H9 (cell line): Measurements from ENCODE around the gene SLC35A3. TPM values are rescaled to one million over a fixed set of nuclear protein-coding genes. Genes with fewer than 3 reads are reported as not detected.

Source experiments
- DNase-seq: peaks from one replicate; pipeline ENCODE4 v3.0.0-alpha.2; 2017
- H2AFZ ChIP-seq: one replicate; pipeline ENCODE4 v1.6.1; 2013; ENCODE audit warnings: mild to moderate bottlenecking, low read length, control low read depth, moderate library complexity
- H2AK5ac ChIP-seq: 2 replicates; pipeline ENCODE4 v1.6.1; 2013; ENCODE audit warnings: low read length, control low read depth, mixed read lengths; ENCODE audit not compliant: insufficient read length
- H2BK120ac ChIP-seq: one replicate; pipeline ENCODE4 v1.6.1; 2013; ENCODE audit warnings: low read depth, mild to moderate bottlenecking, low read length, control low read depth, inconsistent platforms; ENCODE audit not compliant: poor library complexity, severe bottlenecking
- H2BK12ac ChIP-seq: 2 replicates; pipeline ENCODE4 v1.6.1; 2013; ENCODE audit warnings: low read length, control low read depth, mixed read lengths, low read depth; ENCODE audit not compliant: insufficient read length
- H2BK15ac ChIP-seq: 2 replicates; pipeline ENCODE4 v1.6.1; 2013; ENCODE audit warnings: low read depth, low read length, control low read depth
- H2BK20ac ChIP-seq: one replicate; pipeline ENCODE4 v1.6.1; 2013; ENCODE audit warnings: low read depth, mild to moderate bottlenecking, low read length, control low read depth, inconsistent platforms; ENCODE audit not compliant: poor library complexity, severe bottlenecking
- H2BK5ac ChIP-seq: 2 replicates; pipeline ENCODE4 v1.6.1; 2013; ENCODE audit warnings: low read length, control low read depth, mixed read lengths; ENCODE audit not compliant: insufficient read length
- H3K14ac ChIP-seq: 2 replicates; pipeline ENCODE4 v1.6.1; 2013; ENCODE audit warnings: low read length, control low read depth; ENCODE audit not compliant: insufficient read depth
- H3K18ac ChIP-seq: 2 replicates; pipeline ENCODE4 v1.6.1; 2013; ENCODE audit warnings: low read depth, mild to moderate bottlenecking, mixed read lengths, low read length, control low read depth; ENCODE audit not compliant: insufficient read length
- H3K23ac ChIP-seq: 2 replicates; pipeline ENCODE4 v1.6.1; 2013; ENCODE audit warnings: low read length, control low read depth, mixed read lengths, low read depth; ENCODE audit not compliant: insufficient read length
- H3K23me2 ChIP-seq: 2 replicates; pipeline ENCODE4 v1.6.1; 2013; ENCODE audit warnings: low read depth, mild to moderate bottlenecking, mixed read lengths, low read length, control low read depth; ENCODE audit not compliant: insufficient read length, poor library complexity, severe bottlenecking
- H3K27ac ChIP-seq: 2 replicates; pipeline ENCODE4 v1.5.1; 2013; ENCODE audit warnings: low read length, control low read depth, mixed read lengths, low read depth; ENCODE audit not compliant: insufficient read length
- H3K27me3 ChIP-seq: 2 replicates; pipeline ENCODE4 v1.6.1; 2013; ENCODE audit warnings: low read length, control low read depth, inconsistent platforms; ENCODE audit not compliant: insufficient read depth
- H3K4ac ChIP-seq: 2 replicates; pipeline ENCODE4 v1.6.1; 2013; ENCODE audit warnings: low read depth, mild to moderate bottlenecking, control low read depth, inconsistent platforms, low read length, moderate library complexity
- H3K4me1 ChIP-seq: 2 replicates; pipeline ENCODE4 v1.6.1; 2013; ENCODE audit warnings: low read length, control low read depth, inconsistent platforms; ENCODE audit not compliant: insufficient read depth
- H3K4me2 ChIP-seq: 2 replicates; pipeline ENCODE4 v1.6.1; 2013; ENCODE audit warnings: low read length, control low read depth, mixed read lengths; ENCODE audit not compliant: insufficient read length, insufficient read depth
- H3K56ac ChIP-seq: 2 replicates; pipeline ENCODE4 v1.6.1; 2013; ENCODE audit warnings: low read depth, mild to moderate bottlenecking, mixed read lengths, low read length, control low read depth; ENCODE audit not compliant: insufficient read length
- H3K79me1 ChIP-seq: 2 replicates; pipeline ENCODE4 v1.6.1; 2013; ENCODE audit warnings: low read depth, mild to moderate bottlenecking, moderate library complexity, low read length, control low read depth, inconsistent platforms; ENCODE audit not compliant: insufficient read depth, poor library complexity, severe bottlenecking
- H3K79me2 ChIP-seq: 2 replicates; pipeline ENCODE4 v1.6.1; 2013; ENCODE audit warnings: low read length, control low read depth, inconsistent platforms; ENCODE audit not compliant: insufficient read depth
- H3K9ac ChIP-seq: 2 replicates; pipeline ENCODE4 v1.6.1; 2013; ENCODE audit warnings: low read length, control low read depth, mixed read lengths; ENCODE audit not compliant: insufficient read length; ENCODE audit errors: extremely low read depth
- H3K9me3 ChIP-seq: one replicate; pipeline ENCODE4 v1.6.1; 2013; ENCODE audit warnings: low read depth, low read length, inconsistent platforms; ENCODE audit not compliant: control insufficient read depth
- H3T11ph ChIP-seq: one replicate; pipeline ENCODE4 v1.6.1; 2013; ENCODE audit warnings: mild to moderate bottlenecking, low read length, control low read depth, inconsistent platforms
- H4K20me1 ChIP-seq: one replicate; pipeline ENCODE4 v1.6.1; 2013; ENCODE audit not compliant: control insufficient read depth, insufficient read length, insufficient read depth
- H4K5ac ChIP-seq: 2 replicates; pipeline ENCODE4 v1.6.1; 2013; ENCODE audit warnings: low read depth, mild to moderate bottlenecking, mixed read lengths, low read length, control low read depth; ENCODE audit not compliant: insufficient read length
- H4K8ac ChIP-seq: replicated peaks from 2 replicates; pipeline ENCODE4 v1.6.1; 2013; ENCODE audit warnings: low read length, control low read depth, mixed read lengths, low read depth; ENCODE audit not compliant: insufficient read length
- H4K91ac ChIP-seq: 2 replicates; pipeline ENCODE4 v1.6.1; 2013; ENCODE audit warnings: low read depth, mild to moderate bottlenecking, moderate library complexity, mixed read lengths, low read length, control low read depth; ENCODE audit not compliant: insufficient read length
- H3K27ac Mint-ChIP-seq, 3 experiments: 2 replicates in 2 of 3; 3 replicates in 1 of 3; pipeline ENCODE4 v1.8.0; 2020 to 2021; ENCODE audit warnings: mixed read lengths in 3 of 3, mild to moderate bottlenecking in 1 of 3, moderate library complexity in 1 of 3
- H3K27me3 Mint-ChIP-seq: 2 replicates; pipeline ENCODE4 v1.8.0; 2021; ENCODE audit warnings: low read depth, mild to moderate bottlenecking, moderate library complexity, mixed read lengths
- H3K36me3 Mint-ChIP-seq, 3 experiments: 2 replicates in 2 of 3; 3 replicates in 1 of 3; pipeline ENCODE4 v1.8.0; 2020 to 2021; ENCODE audit warnings: low read depth in 3 of 3, mixed read lengths in 3 of 3; ENCODE audit not compliant: insufficient read depth in 1 of 3
- H3K4me1 Mint-ChIP-seq, 2 experiments: 2 replicates each; pipeline ENCODE4 v1.8.0; 2020; ENCODE audit warnings: mixed read lengths in 2 of 2
- H3K4me3 Mint-ChIP-seq, 2 experiments: 2 replicates in 1 of 2; 3 replicates in 1 of 2; pipeline ENCODE4 v1.8.0; 2020 to 2021; ENCODE audit warnings: mild to moderate bottlenecking in 2 of 2, mixed read lengths in 2 of 2, moderate library complexity in 1 of 2
- H3K9me3 Mint-ChIP-seq, 2 experiments: 2 replicates in 1 of 2; 3 replicates in 1 of 2; pipeline ENCODE4 v1.8.0; 2020; ENCODE audit warnings: mild to moderate bottlenecking in 2 of 2, mixed read lengths in 2 of 2, moderate library complexity in 1 of 2
- CTCF ChIP-seq: fragments of 200-600 bp; sonication (generic); conservative IDR thresholded peaks from 3 replicates; pipeline ENCODE4 v1.8.0; 2021; ENCODE audit warnings: antibody characterized with exemption, mild to moderate bottlenecking
- WGBS: extraction: QIAGEN DNeasy Blood & Tissue Kit; methylation state at CpG from one replicate; pipeline ENCODE4 v1.1.7; 2013; ENCODE audit warnings: missing lambda C conversion rate, low lambda C conversion rate, mixed read lengths; ENCODE audit not compliant: insufficient read length; ENCODE audit errors: extremely low coverage; 5-methylcytosine and 5-hydroxymethylcytosine counted together
- total RNA-seq: library from RNA; stranded (reverse); gene quantifications from 2 replicates; pipeline ENCODE4 v1.2.1, GENCODE V29; 2021

Gene SLC35A3
- total RNA-seq, 1 experiment from 2014 or later, result 15.1 TPM

- no CpG with 5 or more reads among the region's 1 CpG for WGBS
- H3K27ac ChIP-seq, result no peak overlapping the region
Measured at GRCh38 chr1:100005424-100005823, 35.6 kb downstream of the SLC35A3 start.

More at GRCh38 chr1:100005424-100005823, 35.6 kb downstream of the SLC35A3 start:
- Histone ChIP-seq H2BK5ac (no peak overlapping the region), H3K9me3 (no peaks in the 10 kb centered on the region), H3T11ph (no peak overlapping the region), H4K91ac (no peak overlapping the region), H3K56ac (no peak overlapping the region), H2AK5ac (no peak overlapping the region), H2BK120ac (no peak overlapping the region), H3K23me2 (no peaks in the 10 kb centered on the region), H4K8ac (no peak overlapping the region), H4K20me1 (no peaks in the 10 kb centered on the region), H3K79me2 (no peaks in the 10 kb centered on the region; the same call in 1 of the 2 replicates), H3K79me1 (peaks cover 3% of the 10 kb centered on the region), H2BK15ac (no peak overlapping the region), H2BK20ac (no peak overlapping the region), H3K4me2 (no peak overlapping the region), H3K27me3 (no peaks in the 10 kb centered on the region), H2BK12ac (no peak overlapping the region), H3K23ac (no peak overlapping the region), H2AFZ (no peak overlapping the region), H3K4ac (no peak overlapping the region), H4K5ac (no peak overlapping the region), H3K4me1 (no peaks in the 10 kb centered on the region), H3K9ac (no peak overlapping the region), H3K14ac (no peak overlapping the region), H3K18ac (no peak overlapping the region)
- DNase-seq, result no peak
- Mint-ChIP-seq H3K36me3 (no peaks in the 10 kb centered on the region; a peak in 1 of 7 replicates), H3K4me1 (peaks cover 3 to 7% of the 10 kb centered on the region in 2 experiments; a peak in 3 of 4 replicates), H3K27ac (no peak overlapping the region), H3K9me3 (no peaks in the 10 kb centered on the region), H3K27me3 (no peaks in the 10 kb centered on the region), H3K4me3 (no peak overlapping the region)
- TF ChIP-seq CTCF, result no peak
